Tibial nerve (tissue), 4 donors: ENCODE results near the gene BARHL1. TPM values are rescaled to one million over a fixed set of nuclear protein-coding genes. Genes with fewer than 3 reads are reported as not detected.
"Not testable (repeated sequence)": the region's sequence is repeated elsewhere in the genome, so short reads cannot be mapped to it uniquely, and the experiment has no call there.

Source experiments
- DNase-seq, 2 donors: peaks; one replicate each; pipeline ENCODE4 v3.0.0-alpha.2; 2019; ENCODE audit warnings: low spot score in 2 of 2
- H3K27ac ChIP-seq, 4 donors: fragments of 200-600 bp; sonication (generic) in 3 of 4; one replicate each; pipeline ENCODE4 v1.5.1; 2017 to 2019; ENCODE audit warnings: mild to moderate bottlenecking in 1 of 4
- H3K27me3 ChIP-seq, 2 donors: fragments of 200-600 bp; sonication (generic) in 1 of 2; one replicate each; pipeline versions ENCODE4 v1.5.1 to v1.6.0; 2017 to 2019
- H3K36me3 ChIP-seq, 3 donors: fragments of 200-600 bp; sonication (generic); one replicate each; pipeline ENCODE4 v1.5.1; 2018 to 2019
- H3K4me1 ChIP-seq, 4 donors: fragments of 200-600 bp; sonication (generic) in 3 of 4; one replicate each; pipeline ENCODE4 v1.5.1; 2017 to 2019
- H3K4me3 ChIP-seq, 4 donors: fragments of 200-600 bp; sonication (generic) in 3 of 4; one replicate each; pipeline ENCODE4 v1.5.1; 2017 to 2019; ENCODE audit warnings: mild to moderate bottlenecking in 1 of 4, moderate library complexity in 1 of 4
- H3K9me3 ChIP-seq, 4 donors: fragments of 200-600 bp; sonication (generic) in 3 of 4; one replicate each; pipeline ENCODE4 v1.5.1; 2017 to 2019
- CTCF ChIP-seq, 5 experiments: fragments of 200-600 bp in 3 of 5; fragments of 450-650 bp in 2 of 5; sonication (generic) in 3 of 5; IDR thresholded peaks; one replicate each; pipeline ENCODE4 v1.5.1; 2016 to 2019; ENCODE audit warnings: antibody characterized with exemption in 5 of 5, mild to moderate bottlenecking in 3 of 5, moderate library complexity in 2 of 5
- EP300 ChIP-seq, 2 donors: sonication (generic); formaldehyde crosslinking; IDR thresholded peaks; one replicate each; pipeline ENCODE4 v1.6.1; 2017; ENCODE audit warnings: antibody characterized with exemption in 2 of 2, mild to moderate bottlenecking in 1 of 2
- POLR2A ChIP-seq, 2 donors: fragments of 450-650 bp; IDR thresholded peaks; one replicate each; pipeline ENCODE4 v1.6.1; 2017; ENCODE audit warnings: antibody characterized with exemption in 2 of 2, mild to moderate bottlenecking in 2 of 2, moderate library complexity in 2 of 2
- WGBS, 2 donors: methylation state at CpG; one replicate each; pipeline ENCODE4 v1.1.5; 2018; 5-methylcytosine and 5-hydroxymethylcytosine counted together
- total RNA-seq, 4 donors: library from RNA; depleted of rRNA; stranded (reverse); fragments of >200 nt; gene quantifications; one replicate each; pipeline ENCODE4 v1.1.0, GENCODE V29; 2016

BARHL1 gene
- total RNA-seq, 4 donors from 2014 or later: not detected

- no peaks in the 10 kb centered on the region for H3K4me1 ChIP-seq
- H3K36me3 ChIP-seq: no peaks in the 10 kb centered on the region
- H3K27ac ChIP-seq: no peak overlapping the region
- no peak for DNase-seq
- WGBS, 2 donors: 57 to 62% methylated on average over 2 of the region's 2 CpGs
- H3K9me3 ChIP-seq: no peaks in the 10 kb centered on the region
- H3K4me3 ChIP-seq: no peak overlapping the region
- peaks cover 0 to 43% of the 10 kb centered on the region in 2 donors for H3K27me3 ChIP-seq
- no peak for TF ChIP-seq EP300 (IDR thresholded peaks at IDR 0.05)
- no peak for TF ChIP-seq POLR2A (IDR thresholded peaks at IDR 0.05)
- TF ChIP-seq CTCF (IDR thresholded peaks at IDR 0.05): no peak
Measured at GRCh38 chr9:132559711-132560110, 22.7 kb upstream of the BARHL1 start.

- H3K4me3 ChIP-seq: no peak overlapping the region
- H3K36me3 ChIP-seq: no peaks in the 10 kb centered on the region
- 32 to 36% methylated on average over 14 of the region's 14 CpGs for WGBS, 2 donors
- H3K9me3 ChIP-seq: no peaks in the 10 kb centered on the region
- DNase-seq: no peak
- H3K27ac ChIP-seq: no peak overlapping the region
- TF ChIP-seq POLR2A (IDR thresholded peaks at IDR 0.05): no peak
- TF ChIP-seq CTCF (IDR thresholded peaks at IDR 0.05): no peak
- TF ChIP-seq EP300 (IDR thresholded peaks at IDR 0.05): no peak
- H3K27me3 ChIP-seq: peaks cover 0 to 43% of the 10 kb centered on the region in 2 donors
- no peaks in the 10 kb centered on the region for H3K4me1 ChIP-seq
Measured at GRCh38 chr9:132560616-132561202, 21.7 kb upstream of the BARHL1 start.

DNA sequence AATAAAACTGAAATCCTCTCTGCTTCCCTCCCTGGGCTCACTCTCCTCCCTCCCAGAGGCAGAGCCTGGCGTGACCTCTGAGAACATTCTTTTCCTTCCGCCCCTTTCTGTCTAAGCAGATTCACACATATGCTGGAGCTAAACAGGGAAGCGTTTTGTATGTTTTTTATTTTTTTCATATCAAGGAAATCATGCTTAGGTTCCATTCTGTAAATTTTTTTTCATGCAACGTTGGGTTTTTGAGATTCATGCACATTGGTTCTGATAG is 20.2 kb upstream of the BARHL1 start:
- 11 to 23% methylated on average over 4 of the region's 4 CpGs for WGBS, 2 donors
- no peak for DNase-seq
- Histone ChIP-seq H3K36me3 (peaks cover 0 to 10% (median 0%) of the 10 kb centered on the region in 3 donors), H3K4me1 (no peaks in the 10 kb centered on the region), H3K27ac (no peak overlapping the region), H3K9me3 (no peaks in the 10 kb centered on the region), H3K4me3 (no peak overlapping the region), H3K27me3 (peaks cover 0 to 32% of the 10 kb centered on the region in 2 donors)
- TF ChIP-seq EP300 (IDR thresholded peaks at IDR 0.05) (no peak), CTCF (IDR thresholded peaks at IDR 0.05) (no peak)

DNA sequence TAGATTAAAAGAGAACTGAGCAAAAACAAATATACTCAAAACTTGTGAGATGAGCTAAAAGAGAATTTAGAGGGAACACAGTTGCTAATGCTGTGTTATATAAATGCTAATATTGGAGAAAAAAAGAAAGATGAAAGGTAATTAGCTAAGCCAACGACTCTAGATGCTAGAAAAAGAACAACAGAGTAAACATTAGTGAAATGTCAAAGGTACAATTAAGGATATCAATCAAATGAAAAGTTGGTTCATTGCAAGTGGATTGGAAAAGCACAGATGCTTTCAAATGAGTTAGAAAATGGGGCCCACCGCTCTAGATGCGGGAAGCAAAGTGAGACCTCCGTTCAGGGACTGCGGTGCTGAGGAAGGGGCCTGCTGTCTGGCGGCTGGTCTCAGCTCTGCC is 17.9 kb upstream of the BARHL1 start:
- 73 to 75% methylated on average over 6 of the region's 6 CpGs for WGBS, 2 donors
- H3K27me3 ChIP-seq: peaks cover 0 to 27% of the 10 kb centered on the region in 2 donors
- no peaks in the 10 kb centered on the region for H3K9me3 ChIP-seq
- TF ChIP-seq POLR2A (IDR thresholded peaks at IDR 0.05): no peak
- no peak overlapping the region for H3K4me3 ChIP-seq
- peaks cover 0 to 15% (median 0%) of the 10 kb centered on the region in 3 donors for H3K36me3 ChIP-seq
- H3K27ac ChIP-seq: no peak overlapping the region
- no peaks in the 10 kb centered on the region for H3K4me1 ChIP-seq
- DNase-seq: no peak

- DNase-seq, H3K4me1 ChIP-seq, H3K4me3 ChIP-seq, H3K9me3 ChIP-seq, H3K27ac ChIP-seq, H3K27me3 ChIP-seq: not testable (repeated sequence)
- 73 to 87% methylated on average over 2 of the region's 2 CpGs for WGBS, 2 donors
- H3K36me3 ChIP-seq: peaks cover 0 to 15% (median 0%) of the 10 kb centered on the region in 3 donors
Measured at GRCh38 chr9:132568787-132569186, 13.6 kb upstream of the BARHL1 start.

GRCh38 chr9:132571806-132572600 is 10.4 kb upstream of the BARHL1 start:
- H3K4me3 ChIP-seq: no peak overlapping the region
- H3K27me3 ChIP-seq: peaks cover 0 to 31% of the 10 kb centered on the region in 2 donors
- TF ChIP-seq EP300 (IDR thresholded peaks at IDR 0.05): no peak
- TF ChIP-seq CTCF (IDR thresholded peaks at IDR 0.05): no peak
- TF ChIP-seq POLR2A (IDR thresholded peaks at IDR 0.05): no peak
- no peak overlapping the region for H3K27ac ChIP-seq
- no peaks in the 10 kb centered on the region for H3K4me1 ChIP-seq
- peaks cover 0 to 7% (median 0%) of the 10 kb centered on the region in 3 donors for H3K36me3 ChIP-seq
- H3K9me3 ChIP-seq: no peaks in the 10 kb centered on the region
- no peak for DNase-seq
- WGBS, 2 donors: 74 to 84% methylated on average over 15 of the region's 15 CpGs
